Coronary artery (tissue), 2 donors: ENCODE results near the gene UGT8.

Experiments used
- DNase-seq: peaks from one replicate; pipeline ENCODE4 v3.0.0-alpha.2; 2017; ENCODE audit warnings: low spot score
- H3K27ac ChIP-seq, 2 donors: fragments of 200-600 bp; sonication (generic); one replicate each; pipeline ENCODE4 v1.5.1; 2016 to 2019
- H3K4me3 ChIP-seq: fragments of 200-600 bp; sonication (generic); 2 replicates; pipeline ENCODE4 v1.5.1; 2016; ENCODE audit warnings: mild to moderate bottlenecking, moderate library complexity
- TF ChIP-seq, protein P1 (sequence below): fragments of 200-600 bp; sonication (generic); IDR thresholded peaks from one replicate; pipeline ENCODE4 v1.5.1; 2019; ENCODE audit warnings: antibody characterized with exemption

Gene UGT8

DNA sequence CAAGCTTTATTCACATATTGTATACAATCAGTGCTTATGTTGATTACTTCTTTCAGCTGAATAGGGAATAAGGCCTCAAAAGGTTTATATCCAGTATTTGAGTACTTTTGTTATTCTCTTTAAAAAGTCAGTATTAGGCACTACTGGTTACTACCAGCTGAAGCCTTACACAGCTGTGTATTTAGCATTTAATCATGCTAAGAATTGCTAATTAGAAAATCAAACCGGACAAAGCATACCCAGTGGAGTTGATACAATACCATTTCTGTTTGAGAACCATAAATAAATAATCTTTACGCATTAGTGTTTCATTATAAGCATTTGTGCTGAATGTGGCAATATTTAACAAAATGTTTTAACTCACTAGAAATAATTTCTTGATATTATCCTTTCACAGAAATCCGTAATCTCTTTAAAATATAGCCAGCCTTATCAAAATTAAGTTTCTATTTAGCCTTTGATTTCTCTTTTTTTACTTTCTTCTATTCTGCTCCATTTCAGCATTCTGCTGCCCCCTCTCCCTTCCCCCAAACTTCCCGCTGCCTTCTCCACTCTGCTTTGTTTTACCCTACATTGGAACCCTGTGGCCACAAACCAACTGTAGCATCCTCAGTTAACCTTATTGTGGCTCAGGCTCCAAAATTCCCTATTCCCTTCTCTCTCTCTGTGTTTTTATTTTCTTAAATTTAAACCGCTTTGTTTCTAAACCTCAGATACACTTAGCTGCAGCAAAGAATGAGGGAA lies 37.8 kb downstream of the UGT8 start:
- DNase-seq = no peak
- H3K4me3 ChIP-seq = no peak overlapping the region
- TF ChIP-seq, protein P1, sequence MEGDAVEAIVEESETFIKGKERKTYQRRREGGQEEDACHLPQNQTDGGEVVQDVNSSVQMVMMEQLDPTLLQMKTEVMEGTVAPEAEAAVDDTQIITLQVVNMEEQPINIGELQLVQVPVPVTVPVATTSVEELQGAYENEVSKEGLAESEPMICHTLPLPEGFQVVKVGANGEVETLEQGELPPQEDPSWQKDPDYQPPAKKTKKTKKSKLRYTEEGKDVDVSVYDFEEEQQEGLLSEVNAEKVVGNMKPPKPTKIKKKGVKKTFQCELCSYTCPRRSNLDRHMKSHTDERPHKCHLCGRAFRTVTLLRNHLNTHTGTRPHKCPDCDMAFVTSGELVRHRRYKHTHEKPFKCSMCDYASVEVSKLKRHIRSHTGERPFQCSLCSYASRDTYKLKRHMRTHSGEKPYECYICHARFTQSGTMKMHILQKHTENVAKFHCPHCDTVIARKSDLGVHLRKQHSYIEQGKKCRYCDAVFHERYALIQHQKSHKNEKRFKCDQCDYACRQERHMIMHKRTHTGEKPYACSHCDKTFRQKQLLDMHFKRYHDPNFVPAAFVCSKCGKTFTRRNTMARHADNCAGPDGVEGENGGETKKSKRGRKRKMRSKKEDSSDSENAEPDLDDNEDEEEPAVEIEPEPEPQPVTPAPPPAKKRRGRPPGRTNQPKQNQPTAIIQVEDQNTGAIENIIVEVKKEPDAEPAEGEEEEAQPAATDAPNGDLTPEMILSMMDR = no peak
- H3K27ac ChIP-seq = no peak overlapping the region

DNA sequence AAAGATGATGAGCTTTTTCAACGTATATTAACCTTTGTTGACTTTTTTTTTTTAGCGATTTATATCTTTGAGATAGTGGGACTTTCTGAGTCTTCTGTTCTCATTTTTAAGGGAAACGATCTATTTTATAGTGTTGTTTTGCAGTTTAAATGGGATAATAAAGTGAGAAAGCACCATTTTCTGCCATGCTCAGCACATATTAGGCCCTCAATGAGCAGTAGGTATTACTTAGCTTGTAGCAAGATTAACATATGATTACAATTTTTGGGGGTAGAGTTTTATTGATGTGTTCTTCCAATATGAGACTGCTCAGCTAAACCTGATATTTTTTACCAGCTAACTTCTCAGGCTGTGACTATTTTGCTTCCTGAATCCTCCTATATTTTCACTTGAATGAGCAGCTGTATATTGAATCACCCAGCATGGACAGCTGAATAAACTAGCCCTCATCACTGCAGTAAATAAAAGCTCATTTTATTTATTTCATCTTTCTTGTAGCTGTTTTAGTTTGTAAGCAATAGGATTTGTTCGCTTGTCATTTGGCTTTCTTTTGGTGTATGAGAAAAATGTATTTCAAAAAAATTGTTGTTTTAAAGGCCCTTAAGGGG lies 43.7 kb downstream of the UGT8 start:
- Histone ChIP-seq H3K4me3 (no peak overlapping the region), H3K27ac (no peak overlapping the region)
- no peak for DNase-seq
- TF ChIP-seq, protein P1 = no peak

DNA sequence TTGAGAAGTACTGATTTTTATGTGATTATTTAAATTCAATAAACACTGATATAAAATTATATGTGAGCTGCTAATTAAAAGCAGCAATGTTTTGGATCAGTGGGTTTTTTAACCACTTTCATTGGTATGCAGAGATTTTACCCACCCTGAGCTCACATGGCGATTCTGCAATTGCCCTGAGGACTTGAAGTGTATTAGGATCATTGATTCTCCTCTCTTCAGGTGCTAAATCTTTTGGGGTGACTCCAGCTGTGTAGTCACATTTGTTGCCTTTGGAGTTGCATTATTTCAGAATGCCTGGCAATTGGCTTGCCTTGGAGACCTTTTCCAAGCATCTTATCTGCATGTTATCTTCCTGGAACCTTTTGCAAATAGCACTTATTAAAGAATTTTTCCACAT lies 51.3 kb downstream of the UGT8 start:
- no peak for DNase-seq
- TF ChIP-seq, protein P1 = no peak
- Histone ChIP-seq H3K27ac (no peak overlapping the region), H3K4me3 (no peak overlapping the region)

DNA sequence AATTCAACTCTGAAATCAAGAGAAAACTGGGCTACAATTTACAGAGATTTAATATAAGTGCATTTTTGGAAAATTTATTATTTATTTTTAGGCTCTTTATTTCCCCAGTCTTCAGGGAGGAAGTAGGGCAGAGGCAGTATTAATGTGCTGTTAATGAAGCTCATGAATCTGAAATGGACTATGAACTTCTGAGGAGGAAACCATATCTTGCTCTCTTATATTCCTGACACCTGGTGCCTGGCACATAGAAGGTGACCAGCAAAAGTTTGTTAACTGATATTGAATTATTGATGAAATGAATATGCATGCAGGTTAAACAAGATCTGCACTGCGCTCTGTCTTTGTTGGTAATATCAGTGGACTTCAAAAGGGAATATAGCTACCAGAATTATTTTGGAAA lies 55.1 kb downstream of the UGT8 start:
- no peak overlapping the region for H3K27ac ChIP-seq
- TF ChIP-seq, protein P1 = no peak
- DNase-seq = no peak

DNA sequence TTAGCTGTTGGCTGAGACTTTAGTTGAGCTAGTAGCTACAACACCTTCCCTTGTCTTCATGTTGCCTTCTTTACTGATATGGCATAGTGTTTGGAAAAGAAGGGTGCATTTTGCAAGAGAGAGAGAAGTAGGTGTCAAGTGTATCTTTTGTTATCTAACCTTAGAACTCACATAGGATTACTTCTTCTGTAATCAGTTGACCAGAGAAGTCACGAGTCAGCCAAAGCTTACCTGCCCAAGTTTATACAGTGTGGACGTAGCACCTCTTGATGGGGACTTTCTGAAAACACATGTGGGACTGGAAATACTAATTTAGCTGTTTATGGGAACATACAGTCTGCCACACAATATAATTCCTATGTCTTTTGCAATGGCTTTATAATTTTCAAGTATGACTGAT lies 56.0 kb downstream of the UGT8 start:
- TF ChIP-seq, protein P1 = no peak
- no peak for DNase-seq
- Histone ChIP-seq H3K27ac (no peak overlapping the region), H3K4me3 (no peak overlapping the region)

More for the DNA sequence above, 55.1 kb downstream of the UGT8 start:
- H3K4me3 ChIP-seq = no peak overlapping the region

DNA sequence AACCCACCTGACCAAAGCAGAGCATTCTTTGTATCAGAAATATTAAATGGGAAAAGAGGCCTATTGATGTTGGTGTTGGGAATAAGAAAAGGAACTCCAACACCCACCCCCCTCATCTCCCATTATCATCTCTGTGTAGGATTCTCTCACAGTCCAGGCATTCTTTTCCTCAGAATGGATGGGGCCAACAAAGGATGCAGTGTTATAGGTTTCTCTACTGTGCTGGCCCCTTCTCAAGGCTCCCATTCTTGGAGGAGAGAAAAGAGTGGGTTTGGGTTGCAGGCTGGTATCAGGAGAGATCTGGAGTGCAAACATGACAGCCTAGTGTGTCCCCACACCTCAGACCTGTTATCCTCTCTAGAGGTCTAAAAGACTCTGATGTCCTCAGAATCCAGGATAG lies 59.6 kb downstream of the UGT8 start:
- DNase-seq = no peak
- TF ChIP-seq, protein P1 = no peak
- Histone ChIP-seq H3K4me3 (no peak overlapping the region), H3K27ac (no peak overlapping the region)

DNA sequence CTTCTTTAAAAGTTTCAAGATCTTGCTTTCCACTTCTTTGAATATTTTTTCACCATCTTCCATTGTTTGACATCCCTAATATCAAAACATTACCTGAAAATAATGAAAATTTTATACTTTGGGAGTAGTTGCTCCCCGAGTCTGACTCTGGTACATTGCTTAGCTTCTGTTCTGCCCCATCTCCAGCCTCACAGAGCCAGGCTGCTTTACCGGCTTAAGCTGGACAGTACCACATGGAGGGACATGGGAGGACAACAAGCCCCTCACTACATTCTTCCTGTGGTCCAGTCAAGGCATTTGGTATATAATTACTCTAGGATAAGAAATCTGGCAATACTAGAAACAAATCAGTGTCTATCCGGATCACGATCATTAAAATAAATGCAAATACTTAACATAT lies 60.2 kb downstream of the UGT8 start:
- no peak overlapping the region for H3K27ac ChIP-seq
- no peak for DNase-seq
- TF ChIP-seq, protein P1 = no peak
- H3K4me3 ChIP-seq = no peak overlapping the region
